Neuronal stem cell (in vitro differentiated cells): Measurements from ENCODE around the gene YY1AP1. TPM values are rescaled to one million over a fixed set of nuclear protein-coding genes. Genes with fewer than 3 reads are reported as not detected.

Experiments used
- DNase-seq: peaks from one replicate; pipeline ENCODE4 v3.0.0-alpha.2; 2013; ENCODE audit warnings: low spot score
- H2AFZ ChIP-seq: one replicate; pipeline ENCODE4 v1.6.1; 2013; ENCODE audit warnings: mild to moderate bottlenecking, low read length, inconsistent platforms
- H2AK5ac ChIP-seq: 2 replicates; pipeline ENCODE4 v1.6.1; 2013; ENCODE audit warnings: low read depth, mild to moderate bottlenecking, inconsistent platforms, low read length, moderate library complexity, mixed read lengths
- H2BK120ac ChIP-seq: 2 replicates; pipeline ENCODE4 v1.6.1; 2013; ENCODE audit warnings: low read depth, mild to moderate bottlenecking, inconsistent platforms, low read length, moderate library complexity, mixed read lengths
- H2BK12ac ChIP-seq: one replicate; pipeline ENCODE4 v1.6.1; 2013; ENCODE audit warnings: low read length, inconsistent platforms
- H2BK15ac ChIP-seq: 2 replicates; pipeline ENCODE4 v1.6.1; 2013; ENCODE audit warnings: mild to moderate bottlenecking, low read length, inconsistent platforms, mixed read lengths
- H2BK5ac ChIP-seq: one replicate; pipeline ENCODE4 v1.6.1; 2013; ENCODE audit warnings: inconsistent platforms, mild to moderate bottlenecking, low read length, moderate library complexity
- H3K14ac ChIP-seq: one replicate; pipeline ENCODE4 v1.6.1; 2013; ENCODE audit warnings: low read length, inconsistent platforms
- H3K18ac ChIP-seq: 2 replicates; pipeline ENCODE4 v1.6.1; 2013; ENCODE audit warnings: low read length, inconsistent platforms
- H3K23ac ChIP-seq: 2 replicates; pipeline ENCODE4 v1.6.1; 2013; ENCODE audit warnings: low read depth, mild to moderate bottlenecking, mixed read lengths, low read length, inconsistent platforms; ENCODE audit not compliant: poor library complexity
- H3K27ac ChIP-seq: replicated peaks from 3 replicates; pipeline ENCODE4 v1.5.1; 2013; ENCODE audit warnings: low read length, inconsistent platforms
- H3K27me3 ChIP-seq, 3 experiments: 2 replicates each; pipeline ENCODE4 v1.6.1; 2013; ENCODE audit warnings: low read length in 3 of 3, mild to moderate bottlenecking in 2 of 3, inconsistent platforms in 1 of 3, low read depth in 1 of 3, mixed read lengths in 1 of 3, moderate library complexity in 1 of 3; ENCODE audit not compliant: control insufficient read depth in 3 of 3, insufficient read depth in 3 of 3
- H3K36me3 ChIP-seq, 2 donors: replicated peaks in 1 of 2; 2 replicates each; pipeline ENCODE4 v1.6.1; 2013; ENCODE audit warnings: low read length in 2 of 2; ENCODE audit not compliant: control insufficient read depth in 2 of 2, insufficient read depth in 2 of 2
- H3K4ac ChIP-seq: 2 replicates; pipeline ENCODE4 v1.6.1; 2013; ENCODE audit warnings: inconsistent platforms, mild to moderate bottlenecking, low read length, moderate library complexity
- H3K4me1 ChIP-seq, 2 donors: 1 replicate in 1 of 2; 2 replicates in 1 of 2; pipeline ENCODE4 v1.6.1; 2013; ENCODE audit warnings: low read length in 2 of 2, low read depth in 1 of 2; ENCODE audit not compliant: control insufficient read depth in 2 of 2, insufficient read depth in 1 of 2
- H3K4me2 ChIP-seq: one replicate; pipeline ENCODE4 v1.6.1; 2013; ENCODE audit warnings: mild to moderate bottlenecking, low read length, inconsistent platforms; ENCODE audit not compliant: insufficient read depth, poor library complexity, severe bottlenecking
- H3K4me3 ChIP-seq, 2 donors: 2 replicates each; pipeline ENCODE4 v1.5.1; 2013; ENCODE audit warnings: low read length in 2 of 2, mild to moderate bottlenecking in 2 of 2, inconsistent platforms in 1 of 2, moderate library complexity in 1 of 2
- H3K79me1 ChIP-seq: one replicate; pipeline ENCODE4 v1.6.1; 2013; ENCODE audit warnings: low read depth, mild to moderate bottlenecking, inconsistent platforms, low read length, moderate library complexity
- H3K9ac ChIP-seq: one replicate; pipeline ENCODE4 v1.6.1; 2013; ENCODE audit warnings: mild to moderate bottlenecking, low read depth, low read length, inconsistent platforms; ENCODE audit not compliant: poor library complexity
- H3K9me3 ChIP-seq, 2 donors: replicated peaks in 1 of 2; 2 replicates each; pipeline versions ENCODE3 to v1.6.1; 2013; ENCODE audit warnings: low read length in 2 of 2, mild to moderate bottlenecking in 2 of 2, inconsistent platforms in 1 of 2, low read depth in 1 of 2, mixed read lengths in 1 of 2, moderate library complexity in 1 of 2; ENCODE audit not compliant: control insufficient read depth in 2 of 2, insufficient read depth in 1 of 2
- H4K8ac ChIP-seq: one replicate; pipeline ENCODE4 v1.6.1; 2013; ENCODE audit warnings: low read depth, mild to moderate bottlenecking, inconsistent platforms, low read length, moderate library complexity
- H4K91ac ChIP-seq: one replicate; pipeline ENCODE4 v1.6.1; 2013; ENCODE audit warnings: low read length, low read depth, mild to moderate bottlenecking, inconsistent platforms; ENCODE audit not compliant: poor library complexity
- WGBS, 2 donors: extraction: QIAGEN DNeasy Blood & Tissue Kit; methylation state at CpG; one replicate each; pipeline ENCODE4 v1.1.7; 2013; ENCODE audit warnings: missing lambda C conversion rate in 2 of 2, mixed read lengths in 1 of 2; ENCODE audit not compliant: insufficient read length in 2 of 2, insufficient replicate concordance in 1 of 2; ENCODE audit errors: extremely low coverage in 2 of 2; 5-methylcytosine and 5-hydroxymethylcytosine counted together
- polyA plus RNA-seq, 2 experiments: library from polyadenylated mRNA; stranded (reverse); fragments of 200-250 nt; gene quantifications; one replicate each; pipeline ENCODE4 v1.2.3, GENCODE V29; 2013

The YY1AP1 gene, protein sequence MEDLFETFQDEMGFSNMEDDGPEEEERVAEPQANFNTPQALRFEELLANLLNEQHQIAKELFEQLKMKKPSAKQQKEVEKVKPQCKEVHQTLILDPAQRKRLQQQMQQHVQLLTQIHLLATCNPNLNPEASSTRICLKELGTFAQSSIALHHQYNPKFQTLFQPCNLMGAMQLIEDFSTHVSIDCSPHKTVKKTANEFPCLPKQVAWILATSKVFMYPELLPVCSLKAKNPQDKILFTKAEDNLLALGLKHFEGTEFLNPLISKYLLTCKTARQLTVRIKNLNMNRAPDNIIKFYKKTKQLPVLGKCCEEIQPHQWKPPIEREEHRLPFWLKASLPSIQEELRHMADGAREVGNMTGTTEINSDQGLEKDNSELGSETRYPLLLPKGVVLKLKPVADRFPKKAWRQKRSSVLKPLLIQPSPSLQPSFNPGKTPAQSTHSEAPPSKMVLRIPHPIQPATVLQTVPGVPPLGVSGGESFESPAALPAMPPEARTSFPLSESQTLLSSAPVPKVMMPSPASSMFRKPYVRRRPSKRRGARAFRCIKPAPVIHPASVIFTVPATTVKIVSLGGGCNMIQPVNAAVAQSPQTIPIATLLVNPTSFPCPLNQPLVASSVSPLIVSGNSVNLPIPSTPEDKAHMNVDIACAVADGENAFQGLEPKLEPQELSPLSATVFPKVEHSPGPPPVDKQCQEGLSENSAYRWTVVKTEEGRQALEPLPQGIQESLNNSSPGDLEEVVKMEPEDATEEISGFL
- polyA plus RNA-seq (2013, experiment 1 of 2), result 40.9 TPM
- polyA plus RNA-seq (2013, experiment 2 of 2), result 39.9 TPM

DNA sequence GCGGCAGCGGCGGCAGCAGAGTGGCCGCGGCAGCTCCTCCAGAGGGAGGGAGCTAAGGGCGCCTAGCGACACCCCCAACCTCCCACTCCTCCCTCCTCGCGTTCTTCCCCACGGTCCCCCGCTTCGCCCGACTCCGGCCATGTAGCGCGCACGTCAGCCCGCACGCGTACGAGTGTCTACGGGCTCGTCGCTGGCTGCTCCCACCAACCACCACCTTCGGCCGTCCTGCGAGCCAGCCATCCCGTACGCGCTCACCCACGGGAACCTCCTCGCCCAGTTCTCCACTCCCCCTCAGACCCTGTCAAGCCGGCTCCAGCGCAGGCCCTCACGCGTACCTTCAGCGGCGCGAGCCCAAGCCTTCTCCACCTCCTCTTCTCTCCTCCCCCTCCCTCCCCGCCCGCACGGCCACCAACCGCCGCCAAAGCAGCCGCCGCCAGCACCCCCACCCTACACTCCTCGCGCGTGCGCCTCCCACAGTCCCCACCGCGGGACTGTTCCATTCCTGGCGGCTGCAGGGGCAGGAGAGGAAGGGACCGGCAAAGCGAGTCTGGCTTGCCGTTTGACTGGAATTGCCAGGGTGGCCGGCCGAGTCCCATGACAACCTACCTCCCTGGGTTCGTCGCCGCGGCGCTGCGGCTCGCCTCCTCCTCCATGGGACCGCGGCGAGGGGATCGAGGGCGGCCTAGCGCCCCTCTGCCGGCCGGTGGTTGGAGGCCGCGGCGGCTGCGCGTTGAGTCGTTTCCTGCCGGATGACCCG lies at the start of gene YY1AP1:
YY1AP1 (minus strand) TSS at position 451 of the 757 bp plus-strand sequence. CDS start 8,338 bp downstream, outside the sequence.
- peak within 1 kb of the TSS; percentile 97 for H2BK15ac ChIP-seq
- peak within 1 kb of the TSS; percentile 100 for H3K18ac ChIP-seq
- H2BK120ac ChIP-seq, result peak within 1 kb of the TSS; percentile 72
- peak within 1 kb of the TSS; percentile 93 for H3K4ac ChIP-seq
- peak within 1 kb of the TSS; percentile 99 for H3K9ac ChIP-seq
- peaks cover 3 to 4% of the 10 kb centered on the region in 2 donors for H3K4me1 ChIP-seq
- H3K4me3 ChIP-seq, result peak within 1 kb of the TSS; percentile 97 to 99
- H3K14ac ChIP-seq, result peak within 1 kb of the TSS; percentile 97
- no peak within 1 kb of the TSS for H4K91ac ChIP-seq
- peak within 1 kb of the TSS; percentile 82 for H3K27ac ChIP-seq
- no peak within 1 kb of the TSS for H4K8ac ChIP-seq
- peaks cover 0 to 26% of the 10 kb centered on the region in 2 donors for H3K9me3 ChIP-seq
- H2AFZ ChIP-seq, result peak within 1 kb of the TSS; percentile 100
- H2BK5ac ChIP-seq, result peak within 1 kb of the TSS; percentile 99
- peak within 1 kb of the TSS; percentile 99 for H3K23ac ChIP-seq
- H2AK5ac ChIP-seq, result peak within 1 kb of the TSS; percentile 74
- H3K4me2 ChIP-seq, result peak within 1 kb of the TSS; percentile 45
- peak; percentile 88 for DNase-seq
- H2BK12ac ChIP-seq, result peak within 1 kb of the TSS; percentile 41
- H3K36me3 ChIP-seq, result peaks cover 3 to 55% of the 10 kb centered on the region in 2 donors
- no CpG with 5 or more reads among the region's 81 CpGs for WGBS, 2 donors
- H3K27me3 ChIP-seq, result no peaks in the 10 kb centered on the region
- H3K79me1 ChIP-seq, result peaks cover 8% of the 10 kb centered on the region

DNA sequence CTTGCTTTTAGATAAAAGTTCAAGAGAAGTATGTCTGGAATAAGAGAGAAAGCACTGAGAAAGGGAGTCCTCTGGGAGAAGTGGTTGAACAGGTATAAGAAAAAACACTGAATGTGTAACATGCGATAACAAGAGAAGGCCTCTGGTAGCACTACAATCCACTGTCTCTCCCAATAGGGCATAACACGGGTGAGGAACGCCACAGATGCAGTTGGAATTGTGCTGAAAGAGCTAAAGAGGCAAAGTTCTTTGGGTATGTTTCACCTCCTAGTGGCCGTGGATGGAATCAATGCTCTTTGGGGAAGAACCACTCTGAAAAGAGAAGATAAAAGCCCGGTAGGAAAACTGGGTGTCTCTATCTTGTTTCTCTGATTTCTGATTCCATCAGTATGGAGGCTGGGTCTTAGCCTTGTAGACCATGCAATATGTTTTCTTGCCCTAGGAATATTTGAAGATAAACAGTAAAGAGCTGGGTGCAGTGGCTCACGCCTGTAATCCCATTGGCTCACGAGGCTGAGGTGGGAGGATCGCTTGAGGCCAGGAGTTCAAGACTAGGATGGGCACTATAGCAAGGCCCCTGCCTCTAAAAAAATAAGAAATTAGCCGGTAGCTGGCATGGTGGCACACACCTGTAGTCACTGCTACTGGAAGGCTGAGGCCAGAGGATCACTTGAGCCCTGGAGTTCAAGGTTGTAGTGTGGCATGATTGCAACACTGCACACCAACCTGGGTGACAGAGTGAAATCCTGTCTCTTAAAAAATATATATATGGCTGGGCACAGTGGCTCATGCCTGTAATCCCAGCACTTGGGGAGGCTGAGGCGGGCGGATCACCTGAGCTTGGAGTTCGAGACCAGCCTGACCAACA lies 40.7 kb upstream of the YY1AP1 start:
- no peak overlapping the region for H3K4me2 ChIP-seq
- H3K79me1 ChIP-seq, result no peaks in the 10 kb centered on the region
- no peak overlapping the region for H4K91ac ChIP-seq
- H3K4me3 ChIP-seq, result no peak overlapping the region
- no CpG with 5 or more reads among the region's 12 CpGs for WGBS, 2 donors
- H3K18ac ChIP-seq, result no peak overlapping the region
- H2BK120ac ChIP-seq, result no peak overlapping the region
- no peaks in the 10 kb centered on the region for H3K27me3 ChIP-seq
- H3K23ac ChIP-seq, result no peak overlapping the region
- H2BK15ac ChIP-seq, result no peak overlapping the region
- peaks cover 7 to 83% of the 10 kb centered on the region in 2 donors for H3K36me3 ChIP-seq
- H3K27ac ChIP-seq, result no peak overlapping the region
- no peak overlapping the region for H2AFZ ChIP-seq
- no peak overlapping the region for H2BK12ac ChIP-seq
- H3K9ac ChIP-seq, result no peak overlapping the region
- peak; percentile 51 for DNase-seq
- no peak overlapping the region for H4K8ac ChIP-seq
- no peak overlapping the region for H3K14ac ChIP-seq
- no peaks in the 10 kb centered on the region for H3K4me1 ChIP-seq
- H3K4ac ChIP-seq, result no peak overlapping the region
- H3K9me3 ChIP-seq, result no peaks in the 10 kb centered on the region
- no peak overlapping the region for H2AK5ac ChIP-seq
- no peak overlapping the region for H2BK5ac ChIP-seq

DNA sequence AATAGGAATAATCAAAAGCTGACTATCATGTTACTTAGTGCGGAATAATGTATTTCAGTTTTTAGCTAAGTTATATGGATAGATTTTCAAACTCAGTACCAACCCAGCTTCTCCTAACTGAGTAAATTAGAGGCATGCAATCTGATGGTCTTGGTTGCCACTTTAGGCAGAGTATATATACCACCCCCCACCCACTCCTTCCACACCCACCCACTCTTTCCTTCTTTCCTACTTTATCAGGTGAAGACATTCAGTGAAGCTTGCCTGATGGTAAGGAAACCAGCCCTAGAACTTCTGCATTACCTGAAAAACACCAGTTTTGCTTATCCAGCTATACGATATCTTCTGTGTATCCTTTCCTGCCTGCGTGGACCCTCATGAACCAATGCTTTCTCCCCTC lies 36.6 kb upstream of the YY1AP1 start:
- no peak overlapping the region for H2AK5ac ChIP-seq
- H2BK120ac ChIP-seq, result no peak overlapping the region
- WGBS, 2 donors, result no CpG with 5 or more reads among the region's 3 CpGs
- H3K27ac ChIP-seq, result no peak overlapping the region
- peaks cover 2 to 73% of the 10 kb centered on the region in 2 donors for H3K36me3 ChIP-seq
- H3K14ac ChIP-seq, result no peak overlapping the region
- no peaks in the 10 kb centered on the region for H3K79me1 ChIP-seq
- H3K9ac ChIP-seq, result no peak overlapping the region
- no peaks in the 10 kb centered on the region for H3K9me3 ChIP-seq
- H4K8ac ChIP-seq, result no peak overlapping the region
- H2BK5ac ChIP-seq, result no peak overlapping the region
- DNase-seq, result no peak
- H2BK15ac ChIP-seq, result no peak overlapping the region
- no peaks in the 10 kb centered on the region for H3K4me1 ChIP-seq
- H3K23ac ChIP-seq, result no peak overlapping the region
- H3K4me2 ChIP-seq, result no peak overlapping the region
- no peak overlapping the region for H2BK12ac ChIP-seq
- no peak overlapping the region for H3K4ac ChIP-seq
- no peaks in the 10 kb centered on the region for H3K27me3 ChIP-seq
- H3K4me3 ChIP-seq, result no peak overlapping the region
- H3K18ac ChIP-seq, result no peak overlapping the region
- H2AFZ ChIP-seq, result no peak overlapping the region
- H4K91ac ChIP-seq, result no peak overlapping the region
